HCT116 (cell line): Measurements from ENCODE around the gene IMPDH1.

ENCODE experiments used
- CTCF ChIP-seq, 3 experiments: fragments of 200-600 bp in 1 of 3; sonication (generic) in 1 of 3; IDR thresholded peaks in 2 of 3; conservative IDR thresholded peaks in 1 of 3; 2 replicates each; pipeline ENCODE4 v1.5.1; 2012 to 2017; ENCODE audit warnings: low read depth in 2 of 3, low read length in 2 of 3, antibody characterized with exemption in 1 of 3, borderline replicate concordance in 1 of 3, control low read depth in 1 of 3, mild to moderate bottlenecking in 1 of 3, mixed read lengths in 1 of 3, mixed run types in 1 of 3, moderate library complexity in 1 of 3; ENCODE audit not compliant: insufficient read depth in 1 of 3
- SIN3A ChIP-seq: IDR thresholded peaks from 2 replicates; pipeline ENCODE4 v1.6.1; 2012; ENCODE audit warnings: low read depth

- TF ChIP-seq CTCF (IDR thresholded peaks at IDR 0.05 in 2 of 3, conservative IDR thresholded peaks at IDR 0.05 in 1 of 3; ENCODE audit: borderline replicate concordance in 1 of 3, insufficient read depth in 1 of 3, low read depth in 2 of 3, low read length in 2 of 3): no peak
- no peak for TF ChIP-seq SIN3A
Observed at GRCh38 chr7:128405471-128406313, 4.1 kb downstream of the IMPDH1 start.
